IMR-90 (cell line): ENCODE measurements around the gene TRNT1. TPM values are rescaled to one million over a fixed set of nuclear protein-coding genes. Genes with fewer than 3 reads are reported as not detected.

ENCODE experiments used
- ATAC-seq: fragments of 200-7000 bp; cut with Tn5 transposase; 2 replicates; pipeline ENCODE4 v1.9.1; 2020; ENCODE audit warnings: low read depth, mild to moderate bottlenecking, moderate library complexity
- BruUV-seq: library from RNA; stranded (reverse); fragments of 400-500 nt; replicated peaks from 2 replicates; lab custom pipeline; 2021; lab: Mats Ljungman, UMichigan
- CTCF ChIA-PET: fragments of 300-600 bp; formaldehyde crosslinking; extraction: SDS; loops from one replicate; lab custom pipeline; 2021; ENCODE audit warnings: antibody characterized with exemption; lab: Yijun Ruan, JAX
- POLR2A ChIA-PET: fragments of 300-600 bp; sonication (Branson Sonifier 250); formaldehyde crosslinking; loops from one replicate; lab custom pipeline; 2022; ENCODE audit warnings: antibody characterized with exemption; ENCODE audit not compliant: unreplicated experiment; lab: Charles Lee
- DNase-seq: peaks from one replicate; pipeline ENCODE4 v3.0.0; 2013
- H2AFZ ChIP-seq: replicated peaks from 2 replicates; pipeline ENCODE3; 2013; ENCODE audit warnings: low read length, mild to moderate bottlenecking; ENCODE audit not compliant: poor library complexity
- H2AK5ac ChIP-seq: 2 replicates; pipeline ENCODE4 v1.6.1; 2013; ENCODE audit warnings: low read depth, low read length, inconsistent platforms
- H2AK9ac ChIP-seq: replicated peaks from 2 replicates; pipeline ENCODE3; 2013; ENCODE audit warnings: mild to moderate bottlenecking, low read depth, low read length, moderate library complexity; ENCODE audit not compliant: poor library complexity
- H2BK120ac ChIP-seq: 2 replicates; pipeline ENCODE4 v1.6.1; 2013; ENCODE audit warnings: low read depth, low read length, inconsistent platforms
- H2BK15ac ChIP-seq: 3 replicates; pipeline ENCODE4 v1.6.1; 2013; ENCODE audit warnings: low read depth, low read length, inconsistent platforms
- H2BK20ac ChIP-seq: 2 replicates; pipeline ENCODE4 v1.6.1; 2013; ENCODE audit warnings: low read depth, mild to moderate bottlenecking, inconsistent platforms, low read length, moderate library complexity
- H2BK5ac ChIP-seq: 2 replicates; pipeline ENCODE4 v1.6.1; 2013; ENCODE audit warnings: mild to moderate bottlenecking, low read depth, low read length, inconsistent platforms; ENCODE audit not compliant: poor library complexity, severe bottlenecking
- H3K14ac ChIP-seq: replicated peaks from 2 replicates; pipeline ENCODE4 v1.6.1; 2013; ENCODE audit warnings: low read depth, low read length, inconsistent platforms
- H3K18ac ChIP-seq: 2 replicates; pipeline ENCODE4 v1.6.1; 2013; ENCODE audit warnings: low read depth, low read length, control low read depth
- H3K23ac ChIP-seq: 2 replicates; pipeline ENCODE4 v1.6.1; 2013; ENCODE audit warnings: low read depth, low read length, inconsistent platforms
- H3K27ac ChIP-seq: 2 replicates; pipeline ENCODE4 v1.5.1; 2013; ENCODE audit warnings: mild to moderate bottlenecking, control low read depth, low read length; ENCODE audit not compliant: insufficient read depth
- H3K27me3 ChIP-seq: 2 replicates; pipeline ENCODE4 v1.6.1; 2013; ENCODE audit warnings: low read length; ENCODE audit not compliant: control insufficient read depth, insufficient read depth
- H3K36me3 ChIP-seq: 2 replicates; pipeline ENCODE4 v1.6.1; 2013; ENCODE audit warnings: low read length, mixed read lengths; ENCODE audit not compliant: control insufficient read depth, insufficient read depth
- H3K4ac ChIP-seq: 2 replicates; pipeline ENCODE4 v1.6.1; 2013; ENCODE audit warnings: low read depth, low read length, inconsistent platforms
- H3K4me1 ChIP-seq: 2 replicates; pipeline ENCODE4 v1.6.1; 2013; ENCODE audit warnings: low read length, mixed read lengths; ENCODE audit not compliant: control insufficient read depth, insufficient read depth
- H3K4me2 ChIP-seq: 2 replicates; pipeline ENCODE4 v1.6.1; 2013; ENCODE audit warnings: low read depth, mild to moderate bottlenecking, control low read depth, low read length, moderate library complexity
- H3K4me3 ChIP-seq: 2 replicates; pipeline ENCODE4 v1.5.1; 2013; ENCODE audit warnings: low read depth, mild to moderate bottlenecking, control low read depth, low read length, moderate library complexity; ENCODE audit not compliant: insufficient read depth
- H3K56ac ChIP-seq: 2 replicates; pipeline ENCODE4 v1.6.1; 2013; ENCODE audit warnings: low read length, inconsistent platforms; ENCODE audit not compliant: insufficient read depth; ENCODE audit errors: extremely low read depth
- H3K79me1 ChIP-seq, 2 experiments: 2 replicates each; pipeline ENCODE4 v1.6.1; 2013; ENCODE audit warnings: low read length in 2 of 2, inconsistent platforms in 1 of 2, low read depth in 1 of 2
- H3K9ac ChIP-seq: 2 replicates; pipeline ENCODE4 v1.6.1; 2013; ENCODE audit warnings: low read depth, low read length, control low read depth
- H3K9me1 ChIP-seq: 2 replicates; pipeline ENCODE4 v1.6.1; 2013; ENCODE audit warnings: low read length, inconsistent platforms; ENCODE audit not compliant: insufficient read depth
- H3K9me3 ChIP-seq: 2 replicates; pipeline ENCODE4 v1.6.1; 2013; ENCODE audit warnings: low read length; ENCODE audit not compliant: control insufficient read depth, insufficient read depth
- H4K20me1 ChIP-seq: 2 replicates; pipeline ENCODE4 v1.6.1; 2013; ENCODE audit warnings: low read length, inconsistent platforms; ENCODE audit not compliant: insufficient read depth
- H4K5ac ChIP-seq: 2 replicates; pipeline ENCODE4 v1.6.1; 2013; ENCODE audit warnings: mild to moderate bottlenecking, low read depth, low read length, control low read depth
- H4K8ac ChIP-seq, 2 experiments: 2 replicates each; pipeline ENCODE4 v1.6.1; 2013; ENCODE audit warnings: low read depth in 2 of 2, low read length in 2 of 2, control low read depth in 1 of 2, inconsistent platforms in 1 of 2
- H4K91ac ChIP-seq: 2 replicates; pipeline ENCODE4 v1.6.1; 2013; ENCODE audit warnings: low read depth, low read length, inconsistent platforms; ENCODE audit not compliant: insufficient read depth
- BHLHE40 ChIP-seq: fragments of 150-350 bp; IDR thresholded peaks from 2 replicates; pipeline ENCODE4 v1.6.1; 2016; ENCODE audit warnings: mild to moderate bottlenecking, low read depth, low read length
- CHD1 ChIP-seq: IDR thresholded peaks from 2 replicates; pipeline ENCODE4 v1.6.1; 2012; ENCODE audit warnings: low read depth, low read length, improper control_type of control experiment
- CTCF ChIP-seq: conservative IDR thresholded peaks from 2 replicates; pipeline ENCODE4 v1.5.1; 2012; ENCODE audit warnings: mild to moderate bottlenecking, low read depth, low read length, improper control_type of control experiment
- FOS ChIP-seq: fragments of 150-350 bp; IDR thresholded peaks from 2 replicates; pipeline ENCODE4 v1.6.1; 2016; ENCODE audit warnings: low read depth, low read length
- MAFK ChIP-seq: IDR thresholded peaks from 2 replicates; pipeline ENCODE4 v1.6.1; 2012; ENCODE audit warnings: low read depth, low read length, improper control_type of control experiment
- MAZ ChIP-seq: IDR thresholded peaks from 2 replicates; pipeline ENCODE4 v1.6.1; 2012; ENCODE audit warnings: low read depth, mild to moderate bottlenecking, low read length, improper control_type of control experiment, moderate library complexity, borderline replicate concordance
- MXI1 ChIP-seq: IDR thresholded peaks from 2 replicates; pipeline ENCODE4 v1.6.1; 2012; ENCODE audit warnings: low read depth, mild to moderate bottlenecking, low read length, moderate library complexity, borderline replicate concordance
- NFE2L2 ChIP-seq: fragments of 150-350 bp; IDR thresholded peaks from 2 replicates; pipeline ENCODE4 v1.6.1; 2016; ENCODE audit warnings: low read depth, mild to moderate bottlenecking, low read length
- POLR2A ChIP-seq: IDR thresholded peaks from 2 replicates; pipeline ENCODE4 v1.6.1; 2012; ENCODE audit warnings: mild to moderate bottlenecking, low read depth, low read length
- RAD21 ChIP-seq: IDR thresholded peaks from 2 replicates; pipeline ENCODE4 v1.6.1; 2012; ENCODE audit warnings: low read length, improper control_type of control experiment
- RCOR1 ChIP-seq: IDR thresholded peaks from 2 replicates; pipeline ENCODE4 v1.6.1; 2012; ENCODE audit warnings: mild to moderate bottlenecking, low read length, improper control_type of control experiment; ENCODE audit not compliant: insufficient replicate concordance
- RFX5 ChIP-seq: IDR thresholded peaks from 2 replicates; pipeline ENCODE4 v1.8.0; 2012; ENCODE audit warnings: low read depth, mild to moderate bottlenecking, low read length, moderate library complexity
- SMC3 ChIP-seq: fragments of 150-350 bp; IDR thresholded peaks from 2 replicates; pipeline ENCODE4 v1.6.1; 2016; ENCODE audit warnings: low read depth, mild to moderate bottlenecking, antibody characterized with exemption, low read length, moderate library complexity
- USF2 ChIP-seq: fragments of 150-350 bp; IDR thresholded peaks from 2 replicates; pipeline ENCODE4 v1.6.1; 2017; ENCODE audit warnings: mild to moderate bottlenecking, antibody characterized with exemption, low read length, low read depth
- WGBS, 2 experiments: methylation state at CpG; one replicate each; pipeline versions ENCODE4 v1.1.5 to v1.1.7; 2013; ENCODE audit warnings: missing lambda C conversion rate in 2 of 2; ENCODE audit not compliant: insufficient read length in 1 of 2; ENCODE audit errors: extremely low coverage in 2 of 2; 5-methylcytosine and 5-hydroxymethylcytosine counted together
- dilution Hi-C: fragments of 300-500 bp; cut with HindIII; formaldehyde crosslinking; loops from one replicate; pipeline ENCODE4 v1.14.3; 2018; ENCODE audit warnings: low sequenced_read_pairs; ENCODE audit not compliant: unreplicated experiment
- in situ Hi-C: fragments of 300-500 bp; cut with MboI; formaldehyde crosslinking; loops from 3 replicates; pipeline ENCODE4 v1.14.3; 2019; ENCODE audit warnings: low sequenced_read_pairs, inconsistent platforms, mixed read lengths
- intact Hi-C: fragments of 100-400 bp; cut with micrococcal nuclease; formaldehyde crosslinking; loops from 2 replicates; pipeline ENCODE4 v1.10.0; 2022
- polyA plus RNA-seq, 3 experiments: library from polyadenylated mRNA; depleted of rRNA; stranded (reverse); fragments of >200 nt; gene quantifications; 2 replicates each; pipeline ENCODE4 v1.2.3, GENCODE V29; 2012; ENCODE audit warnings: low replicate concordance in 1 of 3
- total RNA-seq: library from RNA; depleted of rRNA; stranded (reverse); fragments of >200 nt; gene quantifications from 2 replicates; pipeline ENCODE4 v1.2.3, GENCODE V29; 2012
- TF ChIP-seq, protein P1 (sequence below): fragments of 150-350 bp; IDR thresholded peaks from 2 replicates; pipeline ENCODE4 v1.6.1; 2016; ENCODE audit warnings: low read depth, mild to moderate bottlenecking, low read length, moderate library complexity, borderline replicate concordance

The TRNT1 gene
- total and polyA plus RNA-seq, 2 of the 4 experiments (the other 2 are of a cell fraction), result 11.8 to 12.3 TPM

DNA sequence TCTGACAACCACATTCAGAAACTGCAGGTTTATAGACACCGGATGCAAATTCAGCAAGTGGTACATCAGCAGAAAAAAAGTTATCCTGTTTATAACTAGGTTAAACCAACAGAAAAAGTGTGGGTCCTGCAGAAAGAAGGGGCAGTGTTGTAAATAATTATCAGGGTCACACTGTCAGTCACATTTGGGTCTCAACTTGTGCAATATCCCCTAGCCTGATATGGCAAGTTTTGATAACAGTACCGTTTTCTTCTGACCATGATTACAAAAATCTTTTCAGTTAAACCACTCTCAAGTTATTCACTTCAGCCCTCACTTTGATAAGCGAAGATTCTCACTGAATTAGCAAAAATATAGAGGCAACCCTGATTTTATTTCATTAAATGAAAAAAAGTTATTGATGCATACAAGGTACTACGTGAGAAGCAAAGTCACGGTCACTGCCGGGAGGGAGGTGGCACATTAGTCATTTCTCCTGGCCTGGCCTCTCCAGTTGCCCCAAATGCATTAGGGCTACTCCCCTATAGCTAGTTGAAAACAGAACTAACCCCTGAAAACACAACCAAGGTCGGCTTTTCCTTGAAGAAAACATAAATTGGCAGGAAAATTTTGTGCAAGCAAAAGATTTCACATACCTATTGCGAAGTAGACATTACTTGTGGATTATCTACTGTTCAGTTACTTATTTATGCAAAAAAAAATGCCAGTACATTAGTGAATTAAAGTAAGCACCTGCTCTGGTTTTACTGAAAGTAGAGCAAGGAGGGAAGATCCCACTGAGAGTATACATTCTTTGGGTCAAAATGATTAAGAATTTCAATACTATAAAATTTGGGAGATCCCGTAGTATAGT is 45.1 kb upstream of the TRNT1 start:
- DNase-seq, result no peak
- intact Hi-C loops, result no loop called here
- H3K27me3 ChIP-seq, result no peaks in the 10 kb centered on the region
- no peak overlapping the region for H4K5ac ChIP-seq
- H2BK15ac ChIP-seq, result no peak overlapping the region
- no peak overlapping the region for H4K8ac ChIP-seq
- H2BK5ac ChIP-seq, result no peak overlapping the region
- H3K23ac ChIP-seq, result no peak overlapping the region
- no peak overlapping the region for H2AFZ ChIP-seq
- no peak overlapping the region for H3K9ac ChIP-seq
- H3K36me3 ChIP-seq, result no peaks in the 10 kb centered on the region
- in situ Hi-C loops, result no loop called here
- no peak overlapping the region for H3K27ac ChIP-seq
- CTCF ChIA-PET, result no interaction called here
- no peak overlapping the region for H4K91ac ChIP-seq
- H3K79me1 ChIP-seq, result no peaks in the 10 kb centered on the region
- POLR2A ChIA-PET, result no interaction called here
- H3K14ac ChIP-seq, result no peak overlapping the region
- BruUV-seq, result no TSS peak
- H3K56ac ChIP-seq, result no peak overlapping the region
- dilution Hi-C loops, result no loop called here
- no peak overlapping the region for H3K4me3 ChIP-seq
- no peaks in the 10 kb centered on the region for H4K20me1 ChIP-seq
- ATAC-seq, result no peak
- no peaks in the 10 kb centered on the region for H3K9me1 ChIP-seq
- WGBS, 2 experiments, result no CpG with 5 or more reads among the region's 9 CpGs
- no peak overlapping the region for H2AK5ac ChIP-seq
- no peak overlapping the region for H3K4ac ChIP-seq
- H2BK20ac ChIP-seq, result no peak overlapping the region
- H3K9me3 ChIP-seq, result peaks cover 2% of the 10 kb centered on the region; the same call in 1 of the 2 replicates
- H2BK120ac ChIP-seq, result no peak overlapping the region
- H3K18ac ChIP-seq, result no peak overlapping the region
- H3K4me2 ChIP-seq, result no peak overlapping the region
- H3K4me1 ChIP-seq, result no peaks in the 10 kb centered on the region
- no peak overlapping the region for H2AK9ac ChIP-seq
- TF ChIP-seq, protein P1, sequence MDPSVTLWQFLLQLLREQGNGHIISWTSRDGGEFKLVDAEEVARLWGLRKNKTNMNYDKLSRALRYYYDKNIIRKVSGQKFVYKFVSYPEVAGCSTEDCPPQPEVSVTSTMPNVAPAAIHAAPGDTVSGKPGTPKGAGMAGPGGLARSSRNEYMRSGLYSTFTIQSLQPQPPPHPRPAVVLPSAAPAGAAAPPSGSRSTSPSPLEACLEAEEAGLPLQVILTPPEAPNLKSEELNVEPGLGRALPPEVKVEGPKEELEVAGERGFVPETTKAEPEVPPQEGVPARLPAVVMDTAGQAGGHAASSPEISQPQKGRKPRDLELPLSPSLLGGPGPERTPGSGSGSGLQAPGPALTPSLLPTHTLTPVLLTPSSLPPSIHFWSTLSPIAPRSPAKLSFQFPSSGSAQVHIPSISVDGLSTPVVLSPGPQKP, result no peak
- TF ChIP-seq NFE2L2, result no peak
- TF ChIP-seq MAFK, result no peak
- TF ChIP-seq POLR2A, result no peak
- TF ChIP-seq RFX5, result no peak
- no peak for TF ChIP-seq USF2
- TF ChIP-seq BHLHE40, result no peak
- no peak for TF ChIP-seq SMC3
- no peak for TF ChIP-seq MXI1
- TF ChIP-seq RAD21, result no peak
- TF ChIP-seq MAZ, result no peak
- TF ChIP-seq FOS, result no peak
- TF ChIP-seq CTCF, result no peak
- TF ChIP-seq CHD1, result no peak
- no peak for TF ChIP-seq RCOR1
